H1 (cell line): ENCODE measurements around the gene RHBDD1. TPM values are rescaled to one million over a fixed set of nuclear protein-coding genes. Genes with fewer than 3 reads are reported as not detected.

ENCODE experiments used
- CTCF ChIA-PET: fragments of 300-600 bp; sonication (Branson Sonifier 250); formaldehyde crosslinking; loops from one replicate; lab custom pipeline; 2021; ENCODE audit not compliant: partially characterized antibody; lab: Charles Lee
- POLR2A ChIA-PET: fragments of 300-600 bp; sonication (Branson Sonifier 250); formaldehyde crosslinking; loops from one replicate; lab custom pipeline; 2021; ENCODE audit warnings: inconsistent platforms; ENCODE audit not compliant: partially characterized antibody; lab: Charles Lee
- DNase-seq, 2 experiments: peaks; one replicate each; pipeline versions ENCODE4 v3.0.0 to v3.0.0-alpha.2; 2010 to 2022; ENCODE audit warnings: low spot score in 2 of 2, low read depth in 1 of 2, mixed read lengths in 1 of 2
- FAIRE-seq: peaks from 2 replicates; lab custom pipeline; 2011; peaks lifted over from hg19 to GRCh38; lab: Jason Lieb, UNC
- H2AFZ ChIP-seq: 2 replicates; pipeline ENCODE4 v1.8.1; 2012; ENCODE audit warnings: low read length, inconsistent platforms
- H2AK5ac ChIP-seq: 2 replicates; pipeline ENCODE4 v1.6.1; 2013; ENCODE audit warnings: low read depth, low read length
- H2BK120ac ChIP-seq: replicated peaks from 2 replicates; pipeline ENCODE3; 2013; ENCODE audit warnings: low read depth, low read length, inconsistent platforms
- H2BK12ac ChIP-seq: 2 replicates; pipeline ENCODE4 v1.6.1; 2013; ENCODE audit warnings: low read depth, low read length
- H2BK15ac ChIP-seq: 2 replicates; pipeline ENCODE4 v1.6.1; 2013; ENCODE audit warnings: low read length
- H2BK20ac ChIP-seq: 2 replicates; pipeline ENCODE4 v1.6.1; 2013; ENCODE audit warnings: low read length
- H2BK5ac ChIP-seq: 2 replicates; pipeline ENCODE4 v1.6.1; 2013; ENCODE audit warnings: low read depth, low read length
- H3K14ac ChIP-seq: 2 replicates; pipeline ENCODE4 v1.6.1; 2013; ENCODE audit warnings: inconsistent platforms; ENCODE audit not compliant: insufficient read length
- H3K18ac ChIP-seq: 2 replicates; pipeline ENCODE4 v1.6.1; 2013; ENCODE audit warnings: low read length; ENCODE audit errors: extremely low read depth
- H3K23ac ChIP-seq: 2 replicates; pipeline ENCODE4 v1.6.1; 2013; ENCODE audit warnings: inconsistent platforms; ENCODE audit not compliant: insufficient read length
- H3K23me2 ChIP-seq: 2 replicates; pipeline ENCODE4 v1.6.1; 2013; ENCODE audit warnings: low read depth, low read length
- H3K27ac ChIP-seq: 2 replicates; pipeline ENCODE4 v1.6.1; 2011; ENCODE audit warnings: low read depth, low read length, inconsistent platforms
- H3K27me3 ChIP-seq, 4 experiments: replicated peaks in 1 of 4; 1 replicate in 1 of 4; 2 replicates in 3 of 4; pipeline versions ENCODE4 v1.6.1 to v1.8.1; 2011 to 2013; ENCODE audit warnings: low read length in 3 of 4, mild to moderate bottlenecking in 3 of 4, inconsistent platforms in 2 of 4, mixed read lengths in 2 of 4, moderate library complexity in 1 of 4; ENCODE audit not compliant: control insufficient read depth in 3 of 4, insufficient read depth in 3 of 4; ENCODE audit errors: extremely low read depth in 1 of 4
- H3K36me3 ChIP-seq, 4 experiments: 2 replicates each; pipeline versions ENCODE4 v1.6.1 to v1.8.1; 2011 to 2013; ENCODE audit warnings: mild to moderate bottlenecking in 4 of 4, low read length in 3 of 4, moderate library complexity in 2 of 4, control low read depth in 1 of 4, inconsistent platforms in 1 of 4; ENCODE audit not compliant: insufficient read depth in 4 of 4, control insufficient read depth in 2 of 4
- H3K4ac ChIP-seq: replicated peaks from 2 replicates; pipeline ENCODE3; 2013; ENCODE audit warnings: low read length, low read depth, mixed read lengths, inconsistent platforms; ENCODE audit not compliant: insufficient read length
- H3K4me1 ChIP-seq, 4 experiments: replicated peaks in 1 of 4; 1 replicate in 1 of 4; 2 replicates in 3 of 4; pipeline versions ENCODE4 v1.6.1 to v1.8.1; 2011 to 2013; ENCODE audit warnings: low read length in 3 of 4, inconsistent platforms in 2 of 4, mixed read lengths in 1 of 4; ENCODE audit not compliant: insufficient read depth in 4 of 4, control insufficient read depth in 3 of 4
- H3K4me2 ChIP-seq, 2 experiments: 2 replicates each; pipeline versions ENCODE4 v1.6.1 to v1.8.1; 2011 to 2013; ENCODE audit warnings: low read depth in 2 of 2, low read length in 2 of 2, control low read depth in 1 of 2, inconsistent platforms in 1 of 2, mild to moderate bottlenecking in 1 of 2; ENCODE audit not compliant: insufficient read depth in 1 of 2
- H3K4me3 ChIP-seq, 4 experiments: fragments of 200-600, 300-600 bp in 1 of 4; sonication (generic), shearing (Covaris generic), sonication (Bioruptor Twin) in 1 of 4; 2 replicates each; pipeline versions ENCODE4 v1.5.1 to v1.8.1; 2011 to 2016; ENCODE audit warnings: low read length in 4 of 4, low read depth in 3 of 4, control low read depth in 2 of 4, inconsistent platforms in 2 of 4, mild to moderate bottlenecking in 2 of 4, mixed read lengths in 1 of 4, moderate library complexity in 1 of 4; ENCODE audit not compliant: insufficient read depth in 2 of 4; ENCODE audit errors: extremely low read depth in 1 of 4
- H3K56ac ChIP-seq: replicated peaks from 2 replicates; pipeline ENCODE3; 2013; ENCODE audit warnings: low read depth, mild to moderate bottlenecking, mixed read lengths, low read length, inconsistent platforms; ENCODE audit not compliant: insufficient read length
- H3K79me1 ChIP-seq: 2 replicates; pipeline ENCODE4 v1.6.1; 2013; ENCODE audit warnings: low read depth, low read length, control low read depth
- H3K79me2 ChIP-seq, 2 experiments: 2 replicates each; pipeline versions ENCODE4 v1.6.1 to v1.8.1; 2012 to 2013; ENCODE audit warnings: low read length in 2 of 2, mild to moderate bottlenecking in 2 of 2, inconsistent platforms in 1 of 2; ENCODE audit not compliant: insufficient read depth in 2 of 2, control insufficient read depth in 1 of 2
- H3K9ac ChIP-seq, 4 experiments: replicated peaks in 1 of 4; 1 replicate in 1 of 4; 2 replicates in 3 of 4; pipeline versions ENCODE4 v1.6.1 to v1.8.1; 2011 to 2013; ENCODE audit warnings: low read depth in 3 of 4, low read length in 3 of 4, control low read depth in 2 of 4, mild to moderate bottlenecking in 2 of 4, moderate library complexity in 2 of 4, inconsistent platforms in 1 of 4; ENCODE audit errors: extremely low read depth in 1 of 4
- H3K9me3 ChIP-seq, 2 experiments: 2 replicates each; pipeline versions ENCODE4 v1.6.1 to v1.8.1; 2012 to 2013; ENCODE audit warnings: mild to moderate bottlenecking in 2 of 2, moderate library complexity in 2 of 2, control low read depth in 1 of 2, inconsistent platforms in 1 of 2, low read depth in 1 of 2, low read length in 1 of 2, mixed read lengths in 1 of 2; ENCODE audit not compliant: insufficient read depth in 2 of 2
- H4K20me1 ChIP-seq, 2 experiments: replicated peaks in 1 of 2; 2 replicates each; pipeline versions ENCODE3 to v1.8.1; 2011 to 2013; ENCODE audit warnings: inconsistent platforms in 2 of 2, low read length in 2 of 2, mild to moderate bottlenecking in 1 of 2; ENCODE audit not compliant: insufficient read depth in 2 of 2, control insufficient read depth in 1 of 2
- H4K5ac ChIP-seq: 2 replicates; pipeline ENCODE4 v1.6.1; 2013; ENCODE audit warnings: low read length, low read depth, mixed read lengths, inconsistent platforms; ENCODE audit not compliant: insufficient read length
- H4K8ac ChIP-seq: 2 replicates; pipeline ENCODE4 v1.8.0; 2013; ENCODE audit warnings: mild to moderate bottlenecking, moderate library complexity, low read length, inconsistent platforms; ENCODE audit not compliant: insufficient read depth; ENCODE audit errors: extremely low read depth
- H4K91ac ChIP-seq: replicated peaks from 2 replicates; pipeline ENCODE3; 2013; ENCODE audit warnings: low read length, mixed read lengths, inconsistent platforms; ENCODE audit not compliant: insufficient read length
- CHD2 ChIP-seq: IDR thresholded peaks from 2 replicates; pipeline ENCODE4 v1.6.1; 2012; ENCODE audit warnings: low read length, improper control_type of control experiment
- EZH2 ChIP-seq: fragments of 200-600 bp; sonication (generic); IDR thresholded peaks from 2 replicates; pipeline ENCODE4 v1.7.1; 2012; ENCODE audit warnings: low read depth, mild to moderate bottlenecking, moderate library complexity, low read length, inconsistent platforms; ENCODE audit not compliant: severe bottlenecking
- SUZ12 ChIP-seq: fragments of 200-600 bp; sonication (generic); IDR thresholded peaks from 2 replicates; pipeline ENCODE4 v1.6.1; 2012; ENCODE audit warnings: mild to moderate bottlenecking, inconsistent platforms, low read length, moderate library complexity, mixed read lengths
- ZNF274 ChIP-seq: IDR thresholded peaks from 2 replicates; pipeline ENCODE4 v1.7.0; 2012; ENCODE audit warnings: low read length, borderline replicate concordance; ENCODE audit errors: extremely low read depth
- WGBS, 2 experiments: shearing (Covaris generic) in 1 of 2; methylation state at CpG; one replicate each; pipeline versions ENCODE4 v1.1.6 to v1.1.7; 2013 to 2015; ENCODE audit warnings: low lambda C conversion rate in 2 of 2, mixed read lengths in 2 of 2, inconsistent platforms in 1 of 2, low coverage in 1 of 2, missing lambda C conversion rate in 1 of 2; ENCODE audit not compliant: insufficient replicate concordance in 2 of 2, insufficient coverage in 1 of 2, insufficient read length in 1 of 2; ENCODE audit errors: extremely low coverage in 1 of 2, missing lambda C conversion rate in 1 of 2; 5-methylcytosine and 5-hydroxymethylcytosine counted together
- polyA plus RNA-seq, 7 experiments: library from polyadenylated mRNA; depleted of rRNA in 3 of 7; stranded (reverse) in 5 of 7; unstranded in 2 of 7; fragments of >200 nt in 5 of 7; fragments of 200-250 nt in 2 of 7; gene quantifications; 1 replicate in 5 of 7; 2 replicates in 1 of 7; 4 replicates in 1 of 7; pipeline versions ENCODE4 v1.2.1 to v1.2.3, GENCODE V29; 2011 to 2013; ENCODE audit warnings: missing spikeins in 2 of 7, mixed read lengths in 2 of 7
- total RNA-seq: library from RNA; stranded (reverse); fragmentation: NEBNext Ultra II Directional; extraction: Animal tissue kit (Norgen Biotek cat#: 25700); gene quantifications from 2 replicates; pipeline ENCODE4 v1.2.1, GENCODE V29; 2021

RHBDD1 gene
- total and polyA plus RNA-seq, 2 of the 8 experiments (the other 6 are each of a cell fraction or from before 2014, with no cell fraction given): 10.5 to 23.1 TPM

- Histone ChIP-seq H2BK120ac (no peak overlapping the region), H3K36me3 (no peaks in the 10 kb centered on the region; a peak in 1 of 8 replicates), H3K4me1 (no peaks in the 10 kb centered on the region), H3K23ac (no peak overlapping the region), H3K79me2 (no peaks in the 10 kb centered on the region), H3K27me3 (no peaks in the 10 kb centered on the region), H3K18ac (no peak overlapping the region), H2BK12ac (no peak overlapping the region), H3K56ac (no peak overlapping the region), H3K79me1 (no peaks in the 10 kb centered on the region; the same call in 1 of the 2 replicates), H4K20me1 (peaks cover 0 to 1% of the 10 kb centered on the region in 2 experiments), H3K14ac (no peak overlapping the region), H2BK15ac (no peak overlapping the region), H3K9me3 (no peaks in the 10 kb centered on the region), H3K23me2 (no peaks in the 10 kb centered on the region), H3K9ac (no peak overlapping the region), H4K91ac (no peak overlapping the region), H4K5ac (no peak overlapping the region), H3K27ac (no peak overlapping the region), H4K8ac (no peak overlapping the region), H2BK20ac (no peak overlapping the region)
- no peak for FAIRE-seq
- 92% methylated on average over 8 of the region's 8 CpGs; no CpG with 5 or more reads in 1 of the 2 experiments for WGBS, 2 experiments
- CTCF ChIA-PET: no interaction called here
- no peak for TF ChIP-seq EZH2
- no peak for TF ChIP-seq ZNF274
- no peak for TF ChIP-seq CHD2
- TF ChIP-seq SUZ12: no peak
- TF ChIP-seq, all 59 proteins: peak for 0
- no peak overlapping the region for H2AK5ac ChIP-seq
- POLR2A ChIA-PET: no interaction called here
- no peak overlapping the region for H2BK5ac ChIP-seq
- H3K4me2 ChIP-seq: no peak overlapping the region
- H2AFZ ChIP-seq: no peak overlapping the region
- no peak for DNase-seq
- no peak overlapping the region for H3K4ac ChIP-seq
- no peak overlapping the region for H3K4me3 ChIP-seq
These were observed 50.0 kb downstream of the RHBDD1 start for GRCh38 chr2:226885769-226886435.
